ENCODE data around the gene PTH2R.

GRCh38 chr2:208466920-208467298 lies 60.3 kb downstream of the PTH2R start:
- TF ChIP-seq EZH2 (IDR thresholded peaks at IDR 0.05; ENCODE audit: low read depth, unreplicated experiment) (no peak), ETS1 (IDR thresholded peaks at IDR 0.05) (no peak)

Measured in GM23338 (cell line).